ENCODE results near the gene FLNA. TPM values are rescaled to one million over a fixed set of nuclear protein-coding genes. Genes with fewer than 3 reads are reported as not detected.
A peak's percentile ranks its signal among the peaks of the same experiment; 100 is the strongest.
"Not testable (repeated sequence)": the region's sequence is repeated elsewhere in the genome, so short reads cannot be mapped to it uniquely, and the experiment has no call there.

Gene FLNA
- total and polyA plus RNA-seq, 3 experiments from 2014 or later, result 799 to 1,356 (median 1,299) TPM

- Mint-ChIP-seq H3K9me3 (no peaks in the 10 kb centered on the region), H3K4me1 (peaks cover 21 to 34% (median 27%) of the 10 kb centered on the region in 3 donors), H3K4me3 (no peak overlapping the region), H3K27me3 (peaks cover 0 to 15% of the 10 kb centered on the region in 2 donors), H3K27ac (peak overlapping the region in 2 of 8 donors; percentile 56 to 85), H3K36me3 (no peaks in the 10 kb centered on the region)
- no peaks in the 10 kb centered on the region for H3K9me3 ChIP-seq (ENCODE audit: low read length)
- peaks cover 22% of the 10 kb centered on the region for H3K4me1 ChIP-seq (ENCODE audit: insufficient read depth, low read length)
- no peak for DNase-seq
- no peak overlapping the region for H3K4me3 ChIP-seq (ENCODE audit: low read length)
- CTCF ChIA-PET, result interaction anchor here (0.5 kb wide), 1 partner anchor 212 kb away, joined by 3 read pairs; no protein-coding TSS in a partner anchor
- POLR2A ChIA-PET, result no interaction called here
- no peaks in the 10 kb centered on the region for H3K36me3 ChIP-seq (ENCODE audit: insufficient read depth, low read length)
- no peak overlapping the region for H3K27ac ChIP-seq (ENCODE audit: low read depth, low read length)
- no peaks in the 10 kb centered on the region for H3K27me3 ChIP-seq (ENCODE audit: insufficient read depth, low read length, poor library complexity, severe bottlenecking)
Observed at GRCh38 chrX:154305541-154306205, 68.8 kb downstream of the FLNA start.

- CTCF ChIA-PET, result interaction anchor here (0.5 to 1.0 kb wide), 2 partner anchors 168 to 212 kb away, joined by 3 to 5 read pairs; no protein-coding TSS in a partner anchor
- no peaks in the 10 kb centered on the region for H3K36me3 ChIP-seq (ENCODE audit: insufficient read depth, low read length)
- H3K4me1 Mint-ChIP-seq, result peaks cover 22 to 29% (median 27%) of the 10 kb centered on the region in 3 donors
Observed at GRCh38 chrX:154304846-154305245, 69.6 kb downstream of the FLNA start.

GRCh38 chrX:154303476-154303875 is 71.0 kb downstream of the FLNA start:
- ChIA-PET POLR2A (interaction anchor here (0.6 to 0.8 kb wide), 2 partner anchors 13 to 95 kb away, joined by 4 to 6 read pairs; partner anchors contain the start of gene RPL10), CTCF (no interaction called here)
- Histone ChIP-seq H3K27ac (ENCODE audit: low read depth, low read length) (no peak overlapping the region), H3K9me3 (ENCODE audit: low read length) (no peaks in the 10 kb centered on the region), H3K27me3 (ENCODE audit: insufficient read depth, low read length, poor library complexity, severe bottlenecking) (no peaks in the 10 kb centered on the region), H3K36me3 (ENCODE audit: insufficient read depth, low read length) (no peaks in the 10 kb centered on the region), H3K4me3 (ENCODE audit: low read length) (no peak overlapping the region), H3K4me1 (ENCODE audit: insufficient read depth, low read length) (peaks cover 14% of the 10 kb centered on the region)
- Mint-ChIP-seq H3K27me3 (peaks cover 0 to 18% of the 10 kb centered on the region in 2 donors), H3K9me3 (no peaks in the 10 kb centered on the region), H3K4me3 (no peak overlapping the region), H3K4me1 (peaks cover 17 to 21% (median 19%) of the 10 kb centered on the region in 3 donors), H3K27ac (no peak overlapping the region), H3K36me3 (no peaks in the 10 kb centered on the region)
- DNase-seq, result no peak

More at GRCh38 chrX:154304846-154305245, 69.6 kb downstream of the FLNA start:
- Histone ChIP-seq H3K4me3 (ENCODE audit: low read length) (no peak overlapping the region), H3K27me3 (ENCODE audit: insufficient read depth, low read length, poor library complexity, severe bottlenecking) (no peaks in the 10 kb centered on the region), H3K9me3 (ENCODE audit: low read length) (no peaks in the 10 kb centered on the region), H3K27ac (ENCODE audit: low read depth, low read length) (no peak overlapping the region), H3K4me1 (ENCODE audit: insufficient read depth, low read length) (peaks cover 22% of the 10 kb centered on the region)
- no peak for DNase-seq
- H3K9me3 Mint-ChIP-seq, result no peaks in the 10 kb centered on the region
- H3K27ac Mint-ChIP-seq, result peak overlapping the region in 1 of 8 donors; percentile 85
- POLR2A ChIA-PET, result no interaction called here
- H3K27me3 Mint-ChIP-seq, result peaks cover 0 to 18% of the 10 kb centered on the region in 2 donors
- no peaks in the 10 kb centered on the region for H3K36me3 Mint-ChIP-seq
- H3K4me3 Mint-ChIP-seq, result no peak overlapping the region

GRCh38 chrX:154302998-154303397 is 71.4 kb downstream of the FLNA start:
- Mint-ChIP-seq H3K4me1 (peaks cover 13 to 16% (median 14%) of the 10 kb centered on the region in 3 donors), H3K27me3 (peaks cover 0 to 18% of the 10 kb centered on the region in 2 donors)
- H3K27me3 ChIP-seq (ENCODE audit: insufficient read depth, low read length, poor library complexity, severe bottlenecking); H3K9me3 Mint-ChIP-seq; CTCF ChIA-PET; DNase-seq; H3K27ac ChIP-seq (ENCODE audit: low read depth, low read length); H3K4me3 Mint-ChIP-seq; H3K36me3 Mint-ChIP-seq; H3K4me3 ChIP-seq (ENCODE audit: low read length); H3K36me3 ChIP-seq (ENCODE audit: insufficient read depth, low read length); H3K4me1 ChIP-seq (ENCODE audit: insufficient read depth, low read length); H3K9me3 ChIP-seq (ENCODE audit: low read length); H3K27ac Mint-ChIP-seq: not testable (repeated sequence)
- POLR2A ChIA-PET, result interaction anchor here (0.6 to 0.8 kb wide), 2 partner anchors 13 to 95 kb away, joined by 4 to 6 read pairs; partner anchors contain the start of gene RPL10

- no peak overlapping the region for H3K27ac ChIP-seq (ENCODE audit: low read depth, low read length)
- no peak overlapping the region for H3K4me3 ChIP-seq (ENCODE audit: low read length)
- Mint-ChIP-seq H3K9me3 (no peaks in the 10 kb centered on the region), H3K27ac (no peak overlapping the region), H3K4me1 (peaks cover 0 to 6% (median 3%) of the 10 kb centered on the region in 3 donors), H3K36me3 (no peaks in the 10 kb centered on the region), H3K27me3 (peaks cover 0 to 18% of the 10 kb centered on the region in 2 donors), H3K4me3 (no peak overlapping the region)
- no peaks in the 10 kb centered on the region for H3K4me1 ChIP-seq (ENCODE audit: insufficient read depth, low read length)
- no peaks in the 10 kb centered on the region for H3K9me3 ChIP-seq (ENCODE audit: low read length)
- ChIA-PET POLR2A (no interaction called here), CTCF (no interaction called here)
- no peak for DNase-seq
- H3K27me3 ChIP-seq (ENCODE audit: insufficient read depth, low read length, poor library complexity, severe bottlenecking), result no peaks in the 10 kb centered on the region
- H3K36me3 ChIP-seq (ENCODE audit: insufficient read depth, low read length), result no peaks in the 10 kb centered on the region
Observed at GRCh38 chrX:154300816-154301215, 73.6 kb downstream of the FLNA start.

Other genes with a start within 250 kb of the FLNA start
- gene OPN1LW, start 230.4 kb downstream of the FLNA start, total RNA-seq, result not detected
- not detected for gene OPN1LW, start 230.4 kb downstream of the FLNA start, polyA plus RNA-seq
- gene OPN1MW, start 192.0 kb downstream of the FLNA start, total RNA-seq, result not detected
- not detected for gene OPN1MW, start 192.0 kb downstream of the FLNA start, polyA plus RNA-seq
- gene OPN1MW2, start 154.9 kb downstream of the FLNA start, total RNA-seq, result not detected
- gene OPN1MW2, start 154.9 kb downstream of the FLNA start, polyA plus RNA-seq, result not detected
- not detected for gene OPN1MW3, start 117.1 kb downstream of the FLNA start, total RNA-seq
- not detected for gene OPN1MW3, start 117.1 kb downstream of the FLNA start, polyA plus RNA-seq
- not detected for gene TEX28, start 79.5 kb downstream of the FLNA start, total RNA-seq
- not detected for gene TEX28, start 79.5 kb downstream of the FLNA start, polyA plus RNA-seq
- gene TKTL1, start 78.8 kb downstream of the FLNA start, total RNA-seq, result under 1 TPM in 1 of 2 experiments, not detected in 1; 0.18 TPM
- gene TKTL1, start 78.8 kb downstream of the FLNA start, polyA plus RNA-seq, result 8.7 TPM
- 100 to 1,000 TPM; 107 to 119 TPM for gene EMD, start 4.7 kb upstream of the FLNA start, total RNA-seq
- gene EMD, start 4.7 kb upstream of the FLNA start, polyA plus RNA-seq, result 37.2 TPM
- 1,000 to 10,000 TPM; 3,198 to 3,218 TPM for gene RPL10, start 23.7 kb upstream of the FLNA start, total RNA-seq
- 4,855 TPM for gene RPL10, start 23.7 kb upstream of the FLNA start, polyA plus RNA-seq
- 10 to 100 TPM in 1 of 2 experiments, 1 to 10 TPM in 1; 9.8 to 10.1 TPM for gene DNASE1L1, start 34.6 kb upstream of the FLNA start, total RNA-seq
- gene DNASE1L1, start 34.6 kb upstream of the FLNA start, polyA plus RNA-seq, result 19.1 TPM
- 10 to 100 TPM; 51.9 to 52.3 TPM for gene TAFAZZIN, start 36.9 kb upstream of the FLNA start, total RNA-seq
- 41.4 TPM for gene TAFAZZIN, start 36.9 kb upstream of the FLNA start, polyA plus RNA-seq
- 10 to 100 TPM; 43.0 to 43.2 TPM for gene ATP6AP1, start 54.0 kb upstream of the FLNA start, total RNA-seq
- 129 TPM for gene ATP6AP1, start 54.0 kb upstream of the FLNA start, polyA plus RNA-seq
- 100 to 1,000 TPM; 107 to 113 TPM for gene GDI1, start 62.5 kb upstream of the FLNA start, total RNA-seq
- gene GDI1, start 62.5 kb upstream of the FLNA start, polyA plus RNA-seq, result 49.1 TPM
- gene FAM50A, start 69.5 kb upstream of the FLNA start, total RNA-seq, result 10 to 100 TPM; 79.5 to 81.3 TPM
- gene FAM50A, start 69.5 kb upstream of the FLNA start, polyA plus RNA-seq, result 59.6 TPM
- gene PLXNA3, start 83.6 kb upstream of the FLNA start, total RNA-seq, result 10 to 100 TPM; 34.1 to 39.2 TPM
- gene PLXNA3, start 83.6 kb upstream of the FLNA start, polyA plus RNA-seq, result 0.79 TPM
- 10 to 100 TPM; 72.5 to 74.6 TPM for gene LAGE3, start 104.6 kb upstream of the FLNA start, total RNA-seq
- 51.2 TPM for gene LAGE3, start 104.6 kb upstream of the FLNA start, polyA plus RNA-seq
- 10 to 100 TPM; 58.9 to 64.3 TPM for gene UBL4A, start 112.0 kb upstream of the FLNA start, total RNA-seq
- gene UBL4A, start 112.0 kb upstream of the FLNA start, polyA plus RNA-seq, result 55.3 TPM
- 10 to 100 TPM; 40.8 to 45.7 TPM for gene SLC10A3, start 116.0 kb upstream of the FLNA start, total RNA-seq
- 81.0 TPM for gene SLC10A3, start 116.0 kb upstream of the FLNA start, polyA plus RNA-seq
- gene FAM3A, start 141.6 kb upstream of the FLNA start, total RNA-seq, result 10 to 100 TPM; 28.4 to 29.4 TPM
- 29.6 TPM for gene FAM3A, start 141.6 kb upstream of the FLNA start, polyA plus RNA-seq
- 100 to 1,000 TPM; 108 to 116 TPM for gene G6PD, start 172.2 kb upstream of the FLNA start, total RNA-seq
- 10.7 TPM for gene G6PD, start 172.2 kb upstream of the FLNA start, polyA plus RNA-seq
- 10 to 100 TPM; 33.9 to 35.4 TPM for gene IKBKG, start 173.0 kb upstream of the FLNA start, total RNA-seq
- gene IKBKG, start 173.0 kb upstream of the FLNA start, polyA plus RNA-seq, result 34.8 TPM
- gene CTAG1A, start 210.5 kb upstream of the FLNA start, total RNA-seq, result not detected
- not detected for gene CTAG1A, start 210.5 kb upstream of the FLNA start, polyA plus RNA-seq
- not detected for gene CTAG1B, start 244.6 kb upstream of the FLNA start, total RNA-seq
- not detected for gene CTAG1B, start 244.6 kb upstream of the FLNA start, polyA plus RNA-seq